Tibial nerve (tissue), 4 donors: ENCODE results near the gene ITFG1. TPM values are rescaled to one million over a fixed set of nuclear protein-coding genes. Genes with fewer than 3 reads are reported as not detected.

Source experiments
- DNase-seq, 2 donors: peaks; one replicate each; pipeline ENCODE4 v3.0.0-alpha.2; 2019; ENCODE audit warnings: low spot score in 2 of 2
- H3K27ac ChIP-seq, 4 donors: fragments of 200-600 bp; sonication (generic) in 3 of 4; one replicate each; pipeline ENCODE4 v1.5.1; 2017 to 2019; ENCODE audit warnings: mild to moderate bottlenecking in 1 of 4
- H3K27me3 ChIP-seq, 2 donors: fragments of 200-600 bp; sonication (generic) in 1 of 2; one replicate each; pipeline versions ENCODE4 v1.5.1 to v1.6.0; 2017 to 2019
- H3K36me3 ChIP-seq, 3 donors: fragments of 200-600 bp; sonication (generic); one replicate each; pipeline ENCODE4 v1.5.1; 2018 to 2019
- H3K4me1 ChIP-seq, 4 donors: fragments of 200-600 bp; sonication (generic) in 3 of 4; one replicate each; pipeline ENCODE4 v1.5.1; 2017 to 2019
- H3K4me3 ChIP-seq, 4 donors: fragments of 200-600 bp; sonication (generic) in 3 of 4; one replicate each; pipeline ENCODE4 v1.5.1; 2017 to 2019; ENCODE audit warnings: mild to moderate bottlenecking in 1 of 4, moderate library complexity in 1 of 4
- H3K9me3 ChIP-seq, 4 donors: fragments of 200-600 bp; sonication (generic) in 3 of 4; one replicate each; pipeline ENCODE4 v1.5.1; 2017 to 2019
- EP300 ChIP-seq, 2 donors: sonication (generic); formaldehyde crosslinking; IDR thresholded peaks; one replicate each; pipeline ENCODE4 v1.6.1; 2017; ENCODE audit warnings: antibody characterized with exemption in 2 of 2, mild to moderate bottlenecking in 1 of 2
- POLR2A ChIP-seq, 2 donors: fragments of 450-650 bp; IDR thresholded peaks; one replicate each; pipeline ENCODE4 v1.6.1; 2017; ENCODE audit warnings: antibody characterized with exemption in 2 of 2, mild to moderate bottlenecking in 2 of 2, moderate library complexity in 2 of 2
- WGBS, 2 donors: methylation state at CpG; one replicate each; pipeline ENCODE4 v1.1.5; 2018; 5-methylcytosine and 5-hydroxymethylcytosine counted together
- total RNA-seq, 4 donors: library from RNA; depleted of rRNA; stranded (reverse); fragments of >200 nt; gene quantifications; one replicate each; pipeline ENCODE4 v1.1.0, GENCODE V29; 2016
- TF ChIP-seq, protein P1 (sequence below), 5 experiments: fragments of 200-600 bp in 3 of 5; fragments of 450-650 bp in 2 of 5; sonication (generic) in 3 of 5; IDR thresholded peaks; one replicate each; pipeline ENCODE4 v1.5.1; 2016 to 2019; ENCODE audit warnings: antibody characterized with exemption in 5 of 5, mild to moderate bottlenecking in 3 of 5, moderate library complexity in 2 of 5

The ITFG1 gene
- total RNA-seq, 4 donors from 2014 or later: 36.6 to 52.1 (median 40.9) TPM

DNA sequence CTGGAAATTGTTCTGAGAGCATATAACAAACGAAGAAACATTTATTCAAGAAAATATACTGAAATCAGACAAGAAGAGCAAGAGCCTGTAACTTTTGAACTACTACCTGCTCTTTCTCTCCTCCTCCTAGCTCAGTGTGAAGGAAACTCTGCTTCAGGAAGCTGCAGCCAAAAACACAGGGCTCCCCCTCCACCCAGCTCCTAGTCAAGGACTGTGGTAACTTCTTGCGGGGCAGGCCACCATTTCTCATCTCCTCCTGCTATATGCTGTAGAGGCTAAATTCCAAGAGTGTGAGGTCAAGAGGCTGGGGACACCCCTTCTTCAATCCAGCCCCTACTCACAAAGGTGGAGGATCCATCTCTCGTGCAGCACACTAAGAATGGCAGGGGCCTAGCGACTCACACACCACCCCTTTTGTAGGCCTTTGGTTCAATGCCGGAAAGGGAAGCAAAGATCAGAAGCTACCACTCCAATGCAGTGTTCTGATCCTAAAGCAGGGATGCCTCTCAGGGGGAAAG is 74.6 kb downstream of the ITFG1 start:
- 82 to 86% methylated on average over 5 of the region's 5 CpGs for WGBS, 2 donors

DNA sequence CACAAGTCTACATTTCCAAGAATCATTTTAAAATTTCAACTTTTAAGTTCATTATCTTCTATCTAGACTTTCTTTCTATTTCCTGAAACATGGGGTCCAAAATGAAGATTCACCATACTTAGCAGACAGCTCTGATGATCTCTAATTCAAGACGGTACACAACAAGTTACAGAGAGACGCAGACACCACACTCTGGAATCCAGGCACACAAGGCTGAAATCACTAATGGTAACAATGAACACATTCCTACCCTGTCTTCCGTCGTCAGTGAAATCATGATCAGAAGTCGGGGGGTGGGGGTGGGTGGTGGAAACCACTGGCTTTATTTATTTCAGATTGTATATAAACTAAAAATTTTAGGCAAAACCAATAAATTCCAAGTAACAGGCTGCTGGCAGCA is 78.5 kb downstream of the ITFG1 start:
- H3K9me3 ChIP-seq: no peaks in the 10 kb centered on the region
- H3K36me3 ChIP-seq: peaks cover 0 to 5% (median 0%) of the 10 kb centered on the region in 3 donors
- no peak overlapping the region for H3K27ac ChIP-seq
- TF ChIP-seq POLR2A (IDR thresholded peaks at IDR 0.05) (no peak), EP300 (IDR thresholded peaks at IDR 0.05) (no peak)
- TF ChIP-seq, protein P1, sequence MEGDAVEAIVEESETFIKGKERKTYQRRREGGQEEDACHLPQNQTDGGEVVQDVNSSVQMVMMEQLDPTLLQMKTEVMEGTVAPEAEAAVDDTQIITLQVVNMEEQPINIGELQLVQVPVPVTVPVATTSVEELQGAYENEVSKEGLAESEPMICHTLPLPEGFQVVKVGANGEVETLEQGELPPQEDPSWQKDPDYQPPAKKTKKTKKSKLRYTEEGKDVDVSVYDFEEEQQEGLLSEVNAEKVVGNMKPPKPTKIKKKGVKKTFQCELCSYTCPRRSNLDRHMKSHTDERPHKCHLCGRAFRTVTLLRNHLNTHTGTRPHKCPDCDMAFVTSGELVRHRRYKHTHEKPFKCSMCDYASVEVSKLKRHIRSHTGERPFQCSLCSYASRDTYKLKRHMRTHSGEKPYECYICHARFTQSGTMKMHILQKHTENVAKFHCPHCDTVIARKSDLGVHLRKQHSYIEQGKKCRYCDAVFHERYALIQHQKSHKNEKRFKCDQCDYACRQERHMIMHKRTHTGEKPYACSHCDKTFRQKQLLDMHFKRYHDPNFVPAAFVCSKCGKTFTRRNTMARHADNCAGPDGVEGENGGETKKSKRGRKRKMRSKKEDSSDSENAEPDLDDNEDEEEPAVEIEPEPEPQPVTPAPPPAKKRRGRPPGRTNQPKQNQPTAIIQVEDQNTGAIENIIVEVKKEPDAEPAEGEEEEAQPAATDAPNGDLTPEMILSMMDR (IDR thresholded peaks at IDR 0.05): no peak
- 71 to 78% methylated on average over 5 of the region's 5 CpGs for WGBS, 2 donors
- H3K4me1 ChIP-seq: peaks cover 0 to 4% (median 0%) of the 10 kb centered on the region in 4 donors
- DNase-seq: no peak
- H3K27me3 ChIP-seq: no peaks in the 10 kb centered on the region
- H3K4me3 ChIP-seq: no peak overlapping the region

More for the DNA sequence above, 74.6 kb downstream of the ITFG1 start:
- Histone ChIP-seq H3K4me3 (no peak overlapping the region), H3K27ac (no peak overlapping the region), H3K27me3 (no peaks in the 10 kb centered on the region), H3K9me3 (no peaks in the 10 kb centered on the region), H3K36me3 (peaks cover 0 to 5% (median 0%) of the 10 kb centered on the region in 3 donors), H3K4me1 (peaks cover 0 to 4% (median 0%) of the 10 kb centered on the region in 4 donors)
- DNase-seq: no peak
- TF ChIP-seq POLR2A (IDR thresholded peaks at IDR 0.05) (no peak), EP300 (IDR thresholded peaks at IDR 0.05) (no peak)
- TF ChIP-seq, protein P1 (IDR thresholded peaks at IDR 0.05): no peak

DNA sequence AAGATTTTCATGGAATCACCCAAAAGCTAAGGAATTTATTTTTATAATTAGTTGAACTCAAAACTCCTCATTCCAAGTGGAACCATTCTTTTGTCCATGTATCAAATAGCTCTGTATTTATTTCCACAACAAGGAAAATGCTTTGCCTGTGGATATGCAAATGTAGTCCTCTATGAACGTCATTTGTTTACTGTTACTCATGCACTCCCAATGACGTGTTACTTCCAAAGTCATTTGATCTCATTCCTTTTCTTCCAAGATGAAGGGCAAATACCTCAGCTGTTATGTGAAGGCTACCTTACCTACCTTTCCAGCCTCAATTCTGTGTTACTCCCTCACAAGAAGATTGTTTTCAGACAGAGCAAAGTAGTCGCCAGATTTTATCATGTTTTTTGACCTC is 83.7 kb downstream of the ITFG1 start:
- H3K27me3 ChIP-seq: no peaks in the 10 kb centered on the region
- no peak overlapping the region for H3K4me3 ChIP-seq
- no peak for DNase-seq
- H3K4me1 ChIP-seq: no peaks in the 10 kb centered on the region
- H3K27ac ChIP-seq: no peak overlapping the region
- H3K9me3 ChIP-seq: no peaks in the 10 kb centered on the region
- H3K36me3 ChIP-seq: peaks cover 0 to 20% (median 0%) of the 10 kb centered on the region in 3 donors
- TF ChIP-seq POLR2A (IDR thresholded peaks at IDR 0.05): no peak
- 53 to 69% methylated on average over 3 of the region's 3 CpGs for WGBS, 2 donors

DNA sequence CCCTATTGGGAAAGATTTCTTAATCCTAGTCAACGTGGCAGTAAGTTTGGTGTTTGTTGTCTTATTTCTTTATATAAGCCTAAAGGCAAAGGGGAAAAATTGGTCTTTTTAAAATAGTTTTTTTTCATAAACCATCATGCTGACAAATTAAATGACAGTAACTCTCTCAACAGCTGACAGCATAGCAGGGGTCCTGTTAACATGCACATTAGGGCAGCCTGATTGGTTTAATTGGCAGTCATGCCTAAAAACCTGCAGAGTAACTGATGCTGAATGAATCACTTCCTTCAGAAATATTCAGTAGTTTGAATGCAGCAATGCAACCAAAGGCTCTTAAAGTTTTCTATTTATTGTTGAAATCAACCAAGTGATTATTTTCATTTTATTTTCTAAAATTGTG is 85.4 kb downstream of the ITFG1 start:
- Histone ChIP-seq H3K4me1 (no peaks in the 10 kb centered on the region), H3K36me3 (peaks cover 0 to 38% (median 0%) of the 10 kb centered on the region in 3 donors), H3K27me3 (no peaks in the 10 kb centered on the region), H3K4me3 (no peak overlapping the region), H3K9me3 (peaks cover 0 to 4% (median 0%) of the 10 kb centered on the region in 4 donors), H3K27ac (no peak overlapping the region)
- no peak for DNase-seq
- no peak for TF ChIP-seq POLR2A (IDR thresholded peaks at IDR 0.05)
- TF ChIP-seq, protein P1 (IDR thresholded peaks at IDR 0.05): no peak
- TF ChIP-seq EP300 (IDR thresholded peaks at IDR 0.05): no peak
- 92% methylated on average over 1 of the region's 1 CpG for WGBS, 2 donors

DNA sequence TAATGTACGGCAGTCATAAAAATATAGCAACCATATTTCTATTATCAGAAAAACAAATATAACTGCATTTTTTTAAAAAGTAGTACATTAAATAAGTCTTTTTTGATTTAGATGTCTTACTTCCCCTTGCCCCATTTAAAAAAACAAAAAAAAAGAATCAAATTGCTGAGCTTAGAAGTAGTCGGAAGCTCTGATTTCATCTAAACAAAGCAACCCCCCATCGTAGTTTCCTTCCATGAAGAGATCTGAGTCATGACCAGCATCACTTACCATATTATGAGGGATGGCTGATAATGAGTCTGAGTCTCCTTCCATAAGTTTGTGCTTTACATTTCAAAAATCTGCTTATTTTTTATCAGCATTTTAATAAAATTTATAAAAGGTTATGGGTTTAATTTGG is 86.2 kb downstream of the ITFG1 start:
- WGBS, 2 donors: 95 to 96% methylated on average over 3 of the region's 3 CpGs
- TF ChIP-seq, protein P1 (IDR thresholded peaks at IDR 0.05): no peak
- TF ChIP-seq POLR2A (IDR thresholded peaks at IDR 0.05): no peak
- TF ChIP-seq EP300 (IDR thresholded peaks at IDR 0.05): no peak
- Histone ChIP-seq H3K9me3 (peaks cover 0 to 10% (median 0%) of the 10 kb centered on the region in 4 donors), H3K4me1 (no peaks in the 10 kb centered on the region), H3K36me3 (peaks cover 0 to 43% (median 0%) of the 10 kb centered on the region in 3 donors), H3K4me3 (no peak overlapping the region), H3K27me3 (no peaks in the 10 kb centered on the region), H3K27ac (no peak overlapping the region)
- no peak for DNase-seq
